Measurements from ENCODE around the gene OAS3. TPM values are rescaled to one million over a fixed set of nuclear protein-coding genes. Genes with fewer than 3 reads are reported as not detected.
"Not testable (repeated sequence)": the region's sequence is repeated elsewhere in the genome, so short reads cannot be mapped to it uniquely, and the experiment has no call there.

Gene OAS3
- polyA plus RNA-seq, 10 donors = 5.2 to 10.3 (median 6.9) TPM

DNA sequence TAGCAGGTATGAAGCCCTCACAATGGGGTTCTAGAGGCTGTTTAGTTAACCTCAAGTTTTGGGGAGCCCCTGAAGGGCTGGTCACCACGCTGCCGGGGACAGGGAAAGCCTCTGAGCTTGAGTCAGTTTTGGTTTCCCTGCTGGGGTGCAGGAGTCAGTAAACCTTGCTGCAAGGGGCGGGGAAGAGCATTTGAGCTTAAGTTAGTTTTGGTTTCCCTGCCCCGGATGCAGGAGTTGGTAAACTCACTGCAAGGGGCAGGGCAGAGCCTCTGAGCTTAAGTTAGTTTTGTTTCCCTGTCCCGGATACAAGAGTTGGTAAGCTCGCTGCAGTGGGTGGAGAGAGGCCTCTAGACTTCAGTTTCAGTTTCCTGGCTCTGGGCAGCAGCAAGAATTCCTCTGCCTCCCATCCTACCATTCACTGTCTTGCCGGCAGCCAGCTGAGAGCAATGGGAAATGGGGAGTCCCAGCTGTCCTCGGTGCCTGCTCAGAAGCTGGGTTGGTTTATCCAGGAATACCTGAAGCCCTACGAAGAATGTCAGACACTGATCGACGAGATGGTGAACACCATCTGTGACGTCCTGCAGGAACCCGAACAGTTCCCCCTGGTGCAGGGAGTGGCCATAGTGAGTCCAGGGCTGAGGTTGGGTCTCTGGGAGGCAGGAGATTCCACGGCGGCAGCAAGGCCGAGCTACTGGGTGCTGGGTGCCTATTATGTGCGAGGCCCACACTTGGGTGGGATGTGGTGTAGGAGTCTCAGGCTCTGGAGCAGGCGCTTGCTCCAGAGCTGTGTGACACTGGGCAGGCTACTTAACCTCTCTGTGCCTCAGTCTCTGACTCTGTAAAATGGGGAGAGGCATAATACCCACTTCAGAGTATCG is 40.1 kb downstream of the OAS3 start, which contains the start of gene OAS2:
Gene OAS2 (plus strand): TSS at position 357 of the 878 bp plus-strand sequence. CDS start 90 bp downstream, at position 447.
- DNase-seq = peak; percentile 14 to 61 (median 33)

GRCh38 chr12:112979041-112979680 is 40.9 kb downstream of the OAS3 start:
- no peak for DNase-seq

- DNase-seq = no peak
These were observed 42.4 kb downstream of the OAS3 start for GRCh38 chr12:112980491-112981158.

DNA sequence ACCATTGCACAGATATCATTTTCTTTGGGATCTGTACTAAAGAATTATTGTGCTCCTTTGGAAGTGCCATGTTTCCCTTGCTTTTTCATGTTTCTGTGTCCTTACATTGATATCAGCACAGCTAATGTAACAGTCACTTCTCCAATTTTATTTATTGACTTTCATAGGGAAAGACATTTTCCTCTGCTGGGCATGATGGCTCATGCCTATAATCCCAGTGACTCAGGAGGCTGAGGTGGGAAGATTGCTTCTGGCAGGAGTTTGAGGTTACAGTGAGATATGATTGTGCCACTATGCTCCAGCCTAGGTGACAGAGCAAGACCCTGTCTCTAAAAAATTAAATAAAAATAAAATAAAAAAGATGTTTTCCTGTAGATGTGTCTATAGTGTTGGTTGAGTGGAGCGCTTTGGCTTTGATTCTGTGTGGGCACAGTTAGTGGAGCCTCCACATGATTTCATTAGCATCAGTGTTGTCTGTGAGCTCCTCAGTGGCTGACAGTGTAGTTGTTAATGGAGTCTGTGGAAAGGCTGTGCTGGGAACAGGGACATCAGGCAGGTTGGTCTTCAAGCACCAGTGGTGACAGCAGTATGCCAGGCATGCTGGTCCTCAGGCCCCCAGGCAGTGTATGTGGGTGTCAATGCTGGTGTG is 47.5 kb downstream of the OAS3 start:
- DNase-seq = no peak

DNA sequence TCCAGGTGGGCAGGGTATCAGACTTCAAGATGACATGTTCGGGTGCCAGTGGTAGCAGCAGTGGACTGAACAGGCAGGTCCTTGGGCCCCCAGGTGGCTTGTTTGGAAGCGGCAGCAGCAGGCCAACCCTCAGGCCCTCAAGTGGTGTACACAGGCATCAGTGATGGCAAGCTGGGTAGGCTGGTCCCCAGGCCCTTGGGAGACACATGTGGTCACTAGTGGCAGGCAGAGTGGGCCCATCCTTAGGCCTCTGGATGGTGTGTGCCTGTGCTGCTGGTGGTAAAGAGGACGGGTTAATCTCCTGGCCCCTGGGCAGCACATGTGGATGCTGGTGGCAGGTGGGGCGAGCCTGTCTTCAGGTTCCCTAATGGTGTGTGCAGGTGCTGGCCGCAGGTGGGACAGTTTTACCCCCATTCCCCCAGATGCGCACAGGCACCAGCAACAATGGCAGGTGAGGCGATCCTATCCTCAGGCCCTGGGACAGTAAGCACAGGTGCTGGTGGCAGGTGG is 48.1 kb downstream of the OAS3 start:
- DNase-seq = no peak

- DNase-seq = no peak
These were observed 49.3 kb downstream of the OAS3 start for GRCh38 chr12:112987561-112987960.

DNA sequence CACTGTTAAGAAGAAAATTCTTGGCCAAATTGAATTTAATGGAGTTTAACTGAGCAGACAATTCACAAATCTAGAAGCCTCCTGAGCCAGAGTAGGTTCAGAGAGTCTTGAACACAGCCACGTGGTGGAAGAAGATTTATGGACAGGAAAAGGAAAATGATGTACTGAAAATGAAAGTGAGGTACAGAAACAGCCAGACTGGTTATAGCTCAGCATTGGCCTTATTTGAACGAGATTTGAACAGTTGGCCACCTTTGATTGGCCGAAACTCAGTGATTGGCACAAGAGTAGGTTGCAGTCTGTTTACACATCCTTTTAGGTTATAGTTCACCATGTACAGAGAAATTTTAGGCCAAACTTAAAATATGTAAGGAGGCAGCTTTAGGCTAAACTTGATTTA is 50.0 kb downstream of the OAS3 start:
- DNase-seq = no peak

- DNase-seq = not testable (repeated sequence)
These were observed 50.6 kb downstream of the OAS3 start for GRCh38 chr12:112988823-112989385.

- no peak for DNase-seq
These were observed 51.5 kb downstream of the OAS3 start for GRCh38 chr12:112989806-112990205.

DNA sequence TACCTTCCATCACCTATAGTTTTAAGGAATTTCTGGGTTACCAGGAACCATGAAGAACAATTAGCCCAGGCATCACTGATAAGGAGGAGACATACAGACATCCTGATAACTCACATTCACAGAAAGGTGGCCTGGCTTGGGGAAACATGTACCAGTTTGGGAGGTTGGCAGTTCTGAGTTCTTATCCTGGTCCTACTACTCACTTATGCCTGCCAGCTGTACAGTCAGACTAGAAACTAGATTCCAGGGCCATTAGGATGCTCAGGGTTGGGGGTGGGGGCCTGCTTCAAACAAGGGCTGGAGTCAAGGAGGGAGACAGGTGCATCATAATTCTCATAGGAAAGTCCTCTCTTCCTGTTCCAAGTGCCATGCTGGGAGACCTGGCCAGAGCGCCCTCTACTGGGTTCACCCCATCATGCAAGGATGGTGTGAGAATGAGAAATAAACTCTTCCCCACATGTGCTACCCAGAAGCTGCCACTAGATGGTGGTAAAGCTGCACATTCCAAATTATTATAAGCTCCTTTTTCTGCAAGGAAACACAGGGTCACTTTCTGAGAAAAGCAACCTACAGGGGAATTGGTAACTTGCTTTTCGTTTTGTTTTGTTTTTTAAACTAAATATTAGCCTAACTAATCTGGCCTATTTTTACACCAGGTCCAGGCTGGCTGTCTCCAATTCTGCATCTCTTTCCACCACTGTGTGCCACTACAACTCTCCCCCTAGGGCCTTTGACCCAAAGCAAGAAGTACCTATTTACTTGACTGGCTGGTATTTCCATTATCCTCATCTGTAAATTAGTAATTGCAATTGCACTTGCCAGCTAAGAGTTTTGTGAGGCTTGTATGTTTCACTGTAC is 54.5 kb downstream of the OAS3 start:
- DNase-seq = peak; percentile 9 to 67 (median 23)

DNA sequence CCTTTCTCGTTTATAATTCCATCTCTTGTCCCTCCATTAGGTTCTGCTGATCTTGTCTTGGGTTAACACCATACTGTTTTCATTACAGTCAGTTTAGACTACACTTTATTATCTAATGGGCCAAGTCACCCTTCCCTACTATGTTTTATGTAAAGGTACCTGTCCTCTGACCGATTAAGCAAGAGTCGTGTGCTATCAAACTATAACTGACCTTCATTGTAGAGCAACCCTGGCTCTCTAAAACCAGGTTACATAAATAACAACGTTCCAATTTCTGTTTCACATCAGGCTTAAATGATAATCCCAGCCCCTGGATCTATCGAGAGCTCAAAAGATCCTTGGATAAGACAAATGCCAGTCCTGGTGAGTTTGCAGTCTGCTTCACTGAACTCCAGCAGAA is 56.7 kb downstream of the OAS3 start:
- no peak for DNase-seq

GRCh38 chr12:112996501-112996900 is 58.2 kb downstream of the OAS3 start:
- DNase-seq = no peak

DNA sequence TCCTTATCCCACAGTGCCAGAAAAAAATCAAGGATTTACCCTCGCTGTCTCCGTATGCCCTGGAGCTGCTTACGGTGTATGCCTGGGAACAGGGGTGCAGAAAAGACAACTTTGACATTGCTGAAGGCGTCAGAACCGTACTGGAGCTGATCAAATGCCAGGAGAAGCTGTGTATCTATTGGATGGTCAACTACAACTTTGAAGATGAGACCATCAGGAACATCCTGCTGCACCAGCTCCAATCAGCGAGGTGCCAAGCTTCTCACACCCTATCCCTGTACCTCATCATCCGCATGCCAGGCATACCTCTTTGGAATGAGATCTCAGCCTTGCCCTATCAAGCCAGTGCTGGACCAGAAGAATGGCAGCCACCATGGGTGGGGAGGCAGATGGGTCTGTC is 59.2 kb downstream of the OAS3 start:
- no peak for DNase-seq

DNA sequence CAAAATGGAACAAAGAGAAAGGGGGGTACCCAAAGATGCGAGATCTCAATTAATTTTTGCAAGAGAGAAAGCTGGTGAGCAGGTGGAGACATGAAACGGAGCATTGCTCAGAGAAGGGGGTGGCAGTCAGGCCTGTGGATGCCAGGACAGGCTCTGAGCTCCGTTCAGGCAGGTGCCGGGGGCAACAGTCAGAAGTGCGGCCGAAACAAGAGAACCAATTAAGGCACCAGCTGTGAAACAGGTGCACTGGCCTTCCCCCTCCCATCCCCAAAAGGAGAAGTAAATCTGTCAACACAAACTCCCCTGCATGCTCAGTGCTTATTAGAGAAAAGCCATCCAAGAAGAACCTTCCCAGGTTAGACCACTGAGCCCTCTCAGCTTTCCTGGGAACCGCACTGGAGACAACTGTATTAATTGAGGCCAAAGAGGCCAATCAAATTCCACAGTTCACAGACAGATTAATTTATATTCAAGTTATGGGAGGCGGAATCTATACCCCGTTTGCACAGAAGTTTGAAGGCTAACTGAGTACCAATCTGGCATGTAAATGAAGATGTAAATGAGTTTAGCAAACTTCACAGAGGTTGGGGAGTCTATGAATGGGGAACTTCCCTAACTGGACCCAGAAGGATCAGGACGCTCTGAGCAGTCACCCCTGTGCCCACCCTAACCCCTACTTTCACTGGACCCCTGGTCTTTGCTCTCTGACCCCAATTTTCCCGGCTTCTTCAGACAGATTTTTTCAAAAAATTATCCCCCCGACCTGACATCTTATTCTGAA is 60.9 kb downstream of the OAS3 start:
- no peak for DNase-seq

DNA sequence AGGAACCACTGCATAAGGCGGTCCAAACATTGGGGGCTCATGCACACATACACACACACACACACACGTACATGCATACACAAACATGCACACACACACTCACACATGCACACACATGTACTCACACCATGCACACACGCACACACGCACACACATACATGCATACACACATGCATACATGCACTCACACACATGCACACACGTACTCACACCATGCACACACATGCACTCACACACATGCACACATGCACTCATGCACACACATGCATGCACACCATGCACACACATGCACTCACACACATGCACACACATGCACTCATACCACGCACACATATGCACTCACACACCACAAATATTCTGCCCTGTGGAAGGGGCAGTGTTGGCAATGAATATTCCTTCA is 62.2 kb downstream of the OAS3 start:
- no peak for DNase-seq

GRCh38 chr12:113002155-113002554 is 63.9 kb downstream of the OAS3 start:
- DNase-seq = peak in 1 of 3 donors; percentile 1

DNA sequence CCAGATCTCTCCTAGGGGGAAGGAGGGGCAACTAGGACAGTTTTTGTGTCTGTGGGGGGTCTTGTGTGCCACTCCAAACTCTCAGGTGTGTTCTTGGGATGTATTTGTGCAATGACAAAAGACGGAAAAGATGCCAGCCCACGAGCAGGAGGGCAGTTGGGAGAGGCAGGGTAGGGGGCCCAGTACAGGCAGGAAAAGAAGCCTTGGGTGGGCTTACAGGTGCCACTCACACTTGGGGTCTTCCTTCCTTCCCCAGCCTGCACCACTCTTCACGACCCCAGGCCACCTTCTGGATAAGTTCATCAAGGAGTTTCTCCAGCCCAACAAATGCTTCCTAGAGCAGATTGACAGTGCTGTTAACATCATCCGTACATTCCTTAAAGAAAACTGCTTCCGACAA is 64.4 kb downstream of the OAS3 start:
- no peak for DNase-seq

DNA sequence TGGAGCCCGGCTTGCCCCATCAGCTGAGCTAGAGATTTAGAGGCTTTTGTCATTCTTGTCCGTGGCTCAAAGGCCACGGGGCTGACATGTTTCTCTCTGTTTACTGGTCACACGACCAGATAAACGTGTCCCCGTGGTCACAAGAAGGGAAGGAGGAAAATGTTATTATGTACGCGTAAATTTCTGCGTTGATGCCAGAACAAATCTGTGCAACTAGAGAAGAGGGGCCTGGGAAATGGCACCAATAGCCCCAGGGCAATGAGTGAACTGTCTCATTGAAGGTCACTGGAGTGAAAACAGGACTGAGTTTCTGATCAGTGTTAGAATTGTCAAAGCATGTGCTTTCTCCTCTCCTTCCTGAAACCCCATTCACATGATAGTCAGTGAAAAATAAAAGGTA is 65.4 kb downstream of the OAS3 start:
- no peak for DNase-seq

GRCh38 chr12:113005762-113006161 is 67.5 kb downstream of the OAS3 start:
- peak in 1 of 3 donors; percentile 16 for DNase-seq

- DNase-seq = no peak
These were observed 67.9 kb downstream of the OAS3 start for GRCh38 chr12:113006206-113006605.
